Activated naive CD4-positive, alpha-beta T cell treated with anti-CD3 and anti-CD28 coated beads, Interleukin-2, amount 50 U/mL, for 24 hours (primary cell): Measurements from ENCODE around the gene KNG1.
"Not testable (repeated sequence)": the region's sequence is repeated elsewhere in the genome, so short reads cannot be mapped to it uniquely, and the experiment has no call there.

Experiments
- H3K27ac Mint-ChIP-seq: one replicate; pipeline ENCODE4 v1.8.0; 2021; ENCODE audit warnings: mild to moderate bottlenecking, mixed read lengths
- H3K27me3 Mint-ChIP-seq: one replicate; pipeline ENCODE4 v1.8.0; 2021; ENCODE audit warnings: mixed read lengths
- H3K36me3 Mint-ChIP-seq: one replicate; pipeline ENCODE4 v1.8.0; 2021; ENCODE audit warnings: mixed read lengths
- H3K4me1 Mint-ChIP-seq: one replicate; pipeline ENCODE4 v1.8.0; 2021; ENCODE audit warnings: mixed read lengths
- H3K4me3 Mint-ChIP-seq: one replicate; pipeline ENCODE4 v1.8.0; 2021; ENCODE audit warnings: mild to moderate bottlenecking, mixed read lengths
- H3K9me3 Mint-ChIP-seq: one replicate; pipeline ENCODE4 v1.8.0; 2021; ENCODE audit warnings: mixed read lengths

Gene KNG1

GRCh38 chr3:186717039-186717457 is at the start of gene KNG1:
KNG1 (plus strand) TSS chr3:186717359; CDS start chr3:186717543, 184 bp downstream.
- H3K36me3 Mint-ChIP-seq, result no peaks in the 10 kb centered on the region
- no peak within 1 kb of the TSS for H3K4me3 Mint-ChIP-seq
- H3K27me3 Mint-ChIP-seq, result peaks cover 2% of the 10 kb centered on the region
- no peak within 1 kb of the TSS for H3K27ac Mint-ChIP-seq
- H3K4me1 Mint-ChIP-seq, result no peaks in the 10 kb centered on the region
- H3K9me3 Mint-ChIP-seq, result no peaks in the 10 kb centered on the region

- no peak overlapping the region for H3K4me3 Mint-ChIP-seq
- H3K4me1 Mint-ChIP-seq, result peaks cover 17% of the 10 kb centered on the region
- no peaks in the 10 kb centered on the region for H3K36me3 Mint-ChIP-seq
- peaks cover 4% of the 10 kb centered on the region for H3K27me3 Mint-ChIP-seq
- no peak overlapping the region for H3K27ac Mint-ChIP-seq
- no peaks in the 10 kb centered on the region for H3K9me3 Mint-ChIP-seq
Measured at GRCh38 chr3:186668426-186668825, 48.7 kb upstream of the KNG1 start.

- H3K4me3 Mint-ChIP-seq, result no peak overlapping the region
- no peaks in the 10 kb centered on the region for H3K36me3 Mint-ChIP-seq
- peaks cover 7% of the 10 kb centered on the region for H3K27me3 Mint-ChIP-seq
- peak overlapping the region; percentile 73 for H3K27ac Mint-ChIP-seq
- peaks cover 17% of the 10 kb centered on the region for H3K4me1 Mint-ChIP-seq
- no peaks in the 10 kb centered on the region for H3K9me3 Mint-ChIP-seq
Measured at GRCh38 chr3:186669378-186670084, 47.6 kb upstream of the KNG1 start.

GRCh38 chr3:186670155-186670554 is 47.0 kb upstream of the KNG1 start:
- Mint-ChIP-seq H3K4me1 (peaks cover 17% of the 10 kb centered on the region), H3K9me3 (no peaks in the 10 kb centered on the region), H3K4me3 (no peak overlapping the region), H3K36me3 (no peaks in the 10 kb centered on the region), H3K27ac (no peak overlapping the region), H3K27me3 (peaks cover 8% of the 10 kb centered on the region)

GRCh38 chr3:186671051-186671450 is 46.1 kb upstream of the KNG1 start:
- Mint-ChIP-seq H3K4me1 (peaks cover 17% of the 10 kb centered on the region), H3K27ac (no peak overlapping the region), H3K27me3 (peaks cover 9% of the 10 kb centered on the region), H3K9me3 (no peaks in the 10 kb centered on the region), H3K36me3 (no peaks in the 10 kb centered on the region), H3K4me3 (no peak overlapping the region)

- Mint-ChIP-seq H3K27ac (no peak overlapping the region), H3K36me3 (no peaks in the 10 kb centered on the region), H3K4me3 (no peak overlapping the region), H3K4me1 (no peaks in the 10 kb centered on the region), H3K9me3 (peaks cover 8% of the 10 kb centered on the region), H3K27me3 (peaks cover 39% of the 10 kb centered on the region)
Measured at GRCh38 chr3:186678604-186679003, 38.6 kb upstream of the KNG1 start.

- peaks cover 36% of the 10 kb centered on the region for H3K27me3 Mint-ChIP-seq
- H3K4me1 Mint-ChIP-seq, result no peaks in the 10 kb centered on the region
- peaks cover 8% of the 10 kb centered on the region for H3K9me3 Mint-ChIP-seq
- no peaks in the 10 kb centered on the region for H3K36me3 Mint-ChIP-seq
- H3K4me3 Mint-ChIP-seq, result no peak overlapping the region
- H3K27ac Mint-ChIP-seq, result no peak overlapping the region
Measured at GRCh38 chr3:186679151-186679550, 38.0 kb upstream of the KNG1 start.

- Mint-ChIP-seq H3K4me3 (no peak overlapping the region), H3K27me3 (peaks cover 39% of the 10 kb centered on the region), H3K27ac (no peak overlapping the region), H3K9me3 (peaks cover 19% of the 10 kb centered on the region), H3K36me3 (peaks cover 4% of the 10 kb centered on the region), H3K4me1 (no peaks in the 10 kb centered on the region)
Measured at GRCh38 chr3:186680869-186681268, 36.3 kb upstream of the KNG1 start.

GRCh38 chr3:186682812-186683211 is 34.3 kb upstream of the KNG1 start:
- Mint-ChIP-seq H3K27ac (no peak overlapping the region), H3K36me3 (peaks cover 4% of the 10 kb centered on the region), H3K9me3 (peaks cover 23% of the 10 kb centered on the region), H3K27me3 (peaks cover 28% of the 10 kb centered on the region), H3K4me1 (no peaks in the 10 kb centered on the region), H3K4me3 (no peak overlapping the region)

GRCh38 chr3:186683979-186684378 is 33.2 kb upstream of the KNG1 start:
- H3K4me3 Mint-ChIP-seq, result no peak overlapping the region
- peaks cover 24% of the 10 kb centered on the region for H3K27me3 Mint-ChIP-seq
- H3K4me1 Mint-ChIP-seq, result no peaks in the 10 kb centered on the region

GRCh38 chr3:186686475-186686874 is 30.7 kb upstream of the KNG1 start:
- H3K27ac Mint-ChIP-seq, H3K4me3 Mint-ChIP-seq, H3K36me3 Mint-ChIP-seq, H3K4me1 Mint-ChIP-seq: not testable (repeated sequence)
- H3K27me3 Mint-ChIP-seq, result peaks cover 16% of the 10 kb centered on the region
- peaks cover 23% of the 10 kb centered on the region for H3K9me3 Mint-ChIP-seq

More at GRCh38 chr3:186683979-186684378, 33.2 kb upstream of the KNG1 start:
- Mint-ChIP-seq H3K27ac (no peak overlapping the region), H3K36me3 (peaks cover 4% of the 10 kb centered on the region), H3K9me3 (peaks cover 23% of the 10 kb centered on the region)

- Mint-ChIP-seq H3K36me3 (peaks cover 4% of the 10 kb centered on the region), H3K4me1 (no peaks in the 10 kb centered on the region), H3K27ac (no peak overlapping the region), H3K27me3 (peaks cover 17% of the 10 kb centered on the region), H3K4me3 (no peak overlapping the region), H3K9me3 (peaks cover 23% of the 10 kb centered on the region)
Measured at GRCh38 chr3:186687120-186687651, 30.0 kb upstream of the KNG1 start.

GRCh38 chr3:186690304-186690703 is 26.9 kb upstream of the KNG1 start:
- H3K4me3 Mint-ChIP-seq, H3K4me1 Mint-ChIP-seq, H3K36me3 Mint-ChIP-seq, H3K27ac Mint-ChIP-seq: not testable (repeated sequence)
- Mint-ChIP-seq H3K9me3 (peaks cover 10% of the 10 kb centered on the region), H3K27me3 (peaks cover 11% of the 10 kb centered on the region)

GRCh38 chr3:186691676-186692075 is 25.5 kb upstream of the KNG1 start:
- no peak overlapping the region for H3K27ac Mint-ChIP-seq
- no peak overlapping the region for H3K4me3 Mint-ChIP-seq
- no peaks in the 10 kb centered on the region for H3K9me3 Mint-ChIP-seq
- H3K27me3 Mint-ChIP-seq, result peaks cover 8% of the 10 kb centered on the region
- H3K36me3 Mint-ChIP-seq, result no peaks in the 10 kb centered on the region
- no peaks in the 10 kb centered on the region for H3K4me1 Mint-ChIP-seq

GRCh38 chr3:186693843-186694242 is 23.3 kb upstream of the KNG1 start:
- H3K9me3 Mint-ChIP-seq, result no peaks in the 10 kb centered on the region
- H3K4me3 Mint-ChIP-seq, result no peak overlapping the region
- H3K36me3 Mint-ChIP-seq, result no peaks in the 10 kb centered on the region
- H3K4me1 Mint-ChIP-seq, result no peaks in the 10 kb centered on the region
- no peak overlapping the region for H3K27ac Mint-ChIP-seq
- peaks cover 8% of the 10 kb centered on the region for H3K27me3 Mint-ChIP-seq

- H3K27me3 Mint-ChIP-seq, result peaks cover 8% of the 10 kb centered on the region
- H3K4me1 Mint-ChIP-seq, result no peaks in the 10 kb centered on the region
- no peak overlapping the region for H3K4me3 Mint-ChIP-seq
- H3K36me3 Mint-ChIP-seq, result no peaks in the 10 kb centered on the region
- no peak overlapping the region for H3K27ac Mint-ChIP-seq
- no peaks in the 10 kb centered on the region for H3K9me3 Mint-ChIP-seq
Measured at GRCh38 chr3:186694288-186695032, 22.7 kb upstream of the KNG1 start.
